ENCODE results near the gene PDLIM1. TPM values are rescaled to one million over a fixed set of nuclear protein-coding genes. Genes with fewer than 3 reads are reported as not detected.
A peak's percentile ranks its signal among the peaks of the same experiment; 100 is the strongest.

PDLIM1 gene
- total and polyA plus RNA-seq, 10 of the 15 experiments (the other 5 are each of a cell fraction or from before 2014, with no cell fraction given): 95.7 to 714 (median 309) TPM

DNA sequence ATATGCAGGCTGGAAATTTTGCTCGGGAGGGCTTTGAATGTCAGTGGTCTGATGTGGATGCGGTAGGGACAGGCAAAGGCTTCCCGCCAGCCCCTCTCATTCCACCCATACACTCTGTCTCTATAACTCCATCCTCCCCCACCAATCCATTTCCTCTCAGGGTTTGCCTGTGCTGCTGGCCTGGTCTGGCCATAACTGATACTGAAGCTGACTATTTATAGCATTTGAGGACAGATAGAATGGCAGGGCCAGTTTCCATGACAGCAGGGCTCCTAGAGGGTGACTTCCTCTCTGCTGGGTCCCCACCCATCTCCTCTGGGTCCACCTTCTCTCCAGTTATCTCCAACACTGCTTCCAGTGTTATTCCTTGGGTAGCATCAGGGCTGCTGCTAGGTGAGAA lies 6.6 kb upstream of the PDLIM1 start (continued):
- TF ChIP-seq, protein P1, sequence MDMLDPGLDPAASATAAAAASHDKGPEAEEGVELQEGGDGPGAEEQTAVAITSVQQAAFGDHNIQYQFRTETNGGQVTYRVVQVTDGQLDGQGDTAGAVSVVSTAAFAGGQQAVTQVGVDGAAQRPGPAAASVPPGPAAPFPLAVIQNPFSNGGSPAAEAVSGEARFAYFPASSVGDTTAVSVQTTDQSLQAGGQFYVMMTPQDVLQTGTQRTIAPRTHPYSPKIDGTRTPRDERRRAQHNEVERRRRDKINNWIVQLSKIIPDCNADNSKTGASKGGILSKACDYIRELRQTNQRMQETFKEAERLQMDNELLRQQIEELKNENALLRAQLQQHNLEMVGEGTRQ (IDR thresholded peaks at IDR 0.05; ENCODE audit: borderline replicate concordance, low read depth, low read length): no peak
- TF ChIP-seq IKZF2 (IDR thresholded peaks at IDR 0.05) (no peak), SMARCA5 (IDR thresholded peaks at IDR 0.05) (no peak), KLF5 (IDR thresholded peaks at IDR 0.05; ENCODE audit: partially characterized antibody) (no peak), EGR1 (IDR thresholded peaks at IDR 0.05; ENCODE audit: borderline replicate concordance in 1 of 2, low read depth in 2 of 2, low read length in 2 of 2) (no peak), PAX5 (IDR thresholded peaks at IDR 0.05; ENCODE audit: borderline replicate concordance, low read depth, low read length) (no peak), SMAD1 (IDR thresholded peaks at IDR 0.05; ENCODE audit: low read depth, partially characterized antibody) (no peak), MTA2 (IDR thresholded peaks at IDR 0.05; ENCODE audit: low read depth) (0 out of 2 replicates have a peak, but pooled peaks have one; percentile 17), GATAD2B (conservative IDR thresholded peaks at IDR 0.05; ENCODE audit: low read depth) (no peak), BMI1 (IDR thresholded peaks at IDR 0.05; ENCODE audit: borderline replicate concordance) (no peak; the same call in 1 of the 2 replicates), NFYB (IDR thresholded peaks at IDR 0.05; ENCODE audit: insufficient read depth, low read depth, low read length) (no peak), CHD1 (IDR thresholded peaks at IDR 0.05; ENCODE audit: low read depth, low read length) (no peak), MEF2A (IDR thresholded peaks at IDR 0.05; ENCODE audit: insufficient read depth, low read depth, low read length) (peak; percentile 87), SREBF1 (IDR thresholded peaks at IDR 0.05; ENCODE audit: low read length) (no peak), HCFC1 (IDR thresholded peaks at IDR 0.05; ENCODE audit: low read length) (no peak)
- TF ChIP-seq, protein P2, sequence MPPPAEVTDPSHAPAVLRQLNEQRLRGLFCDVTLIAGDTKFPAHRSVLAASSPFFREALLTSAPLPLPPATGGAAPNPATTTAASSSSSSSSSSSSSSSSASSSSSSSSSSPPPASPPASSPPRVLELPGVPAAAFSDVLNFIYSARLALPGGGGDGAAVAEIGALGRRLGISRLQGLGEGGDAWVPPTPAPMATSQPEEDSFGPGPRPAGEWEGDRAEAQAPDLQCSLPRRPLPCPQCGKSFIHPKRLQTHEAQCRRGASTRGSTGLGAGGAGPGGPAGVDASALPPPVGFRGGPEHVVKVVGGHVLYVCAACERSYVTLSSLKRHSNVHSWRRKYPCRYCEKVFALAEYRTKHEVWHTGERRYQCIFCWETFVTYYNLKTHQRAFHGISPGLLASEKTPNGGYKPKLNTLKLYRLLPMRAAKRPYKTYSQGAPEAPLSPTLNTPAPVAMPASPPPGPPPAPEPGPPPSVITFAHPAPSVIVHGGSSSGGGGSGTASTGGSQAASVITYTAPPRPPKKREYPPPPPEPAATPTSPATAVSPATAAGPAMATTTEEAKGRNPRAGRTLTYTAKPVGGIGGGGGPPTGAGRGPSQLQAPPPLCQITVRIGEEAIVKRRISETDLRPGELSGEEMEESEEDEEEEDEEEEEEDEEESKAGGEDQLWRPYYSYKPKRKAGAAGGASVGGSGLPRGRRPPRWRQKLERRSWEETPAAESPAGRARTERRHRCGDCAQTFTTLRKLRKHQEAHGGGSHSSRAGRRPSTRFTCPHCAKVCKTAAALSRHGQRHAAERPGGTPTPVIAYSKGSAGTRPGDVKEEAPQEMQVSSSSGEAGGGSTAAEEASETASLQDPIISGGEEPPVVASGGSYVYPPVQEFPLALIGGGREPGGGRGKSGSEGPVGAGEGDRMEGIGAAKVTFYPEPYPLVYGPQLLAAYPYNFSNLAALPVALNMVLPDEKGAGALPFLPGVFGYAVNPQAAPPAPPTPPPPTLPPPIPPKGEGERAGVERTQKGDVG (CRISPR knock-in tag; IDR thresholded peaks at IDR 0.05): no peak
- TF ChIP-seq, protein P3, sequence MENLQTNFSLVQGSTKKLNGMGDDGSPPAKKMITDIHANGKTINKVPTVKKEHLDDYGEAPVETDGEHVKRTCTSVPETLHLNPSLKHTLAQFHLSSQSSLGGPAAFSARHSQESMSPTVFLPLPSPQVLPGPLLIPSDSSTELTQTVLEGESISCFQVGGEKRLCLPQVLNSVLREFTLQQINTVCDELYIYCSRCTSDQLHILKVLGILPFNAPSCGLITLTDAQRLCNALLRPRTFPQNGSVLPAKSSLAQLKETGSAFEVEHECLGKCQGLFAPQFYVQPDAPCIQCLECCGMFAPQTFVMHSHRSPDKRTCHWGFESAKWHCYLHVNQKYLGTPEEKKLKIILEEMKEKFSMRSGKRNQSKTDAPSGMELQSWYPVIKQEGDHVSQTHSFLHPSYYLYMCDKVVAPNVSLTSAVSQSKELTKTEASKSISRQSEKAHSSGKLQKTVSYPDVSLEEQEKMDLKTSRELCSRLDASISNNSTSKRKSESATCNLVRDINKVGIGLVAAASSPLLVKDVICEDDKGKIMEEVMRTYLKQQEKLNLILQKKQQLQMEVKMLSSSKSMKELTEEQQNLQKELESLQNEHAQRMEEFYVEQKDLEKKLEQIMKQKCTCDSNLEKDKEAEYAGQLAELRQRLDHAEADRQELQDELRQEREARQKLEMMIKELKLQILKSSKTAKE (IDR thresholded peaks at IDR 0.05; ENCODE audit: low read depth, poor library complexity, severe bottlenecking): no peak
- TF ChIP-seq, protein P4, sequence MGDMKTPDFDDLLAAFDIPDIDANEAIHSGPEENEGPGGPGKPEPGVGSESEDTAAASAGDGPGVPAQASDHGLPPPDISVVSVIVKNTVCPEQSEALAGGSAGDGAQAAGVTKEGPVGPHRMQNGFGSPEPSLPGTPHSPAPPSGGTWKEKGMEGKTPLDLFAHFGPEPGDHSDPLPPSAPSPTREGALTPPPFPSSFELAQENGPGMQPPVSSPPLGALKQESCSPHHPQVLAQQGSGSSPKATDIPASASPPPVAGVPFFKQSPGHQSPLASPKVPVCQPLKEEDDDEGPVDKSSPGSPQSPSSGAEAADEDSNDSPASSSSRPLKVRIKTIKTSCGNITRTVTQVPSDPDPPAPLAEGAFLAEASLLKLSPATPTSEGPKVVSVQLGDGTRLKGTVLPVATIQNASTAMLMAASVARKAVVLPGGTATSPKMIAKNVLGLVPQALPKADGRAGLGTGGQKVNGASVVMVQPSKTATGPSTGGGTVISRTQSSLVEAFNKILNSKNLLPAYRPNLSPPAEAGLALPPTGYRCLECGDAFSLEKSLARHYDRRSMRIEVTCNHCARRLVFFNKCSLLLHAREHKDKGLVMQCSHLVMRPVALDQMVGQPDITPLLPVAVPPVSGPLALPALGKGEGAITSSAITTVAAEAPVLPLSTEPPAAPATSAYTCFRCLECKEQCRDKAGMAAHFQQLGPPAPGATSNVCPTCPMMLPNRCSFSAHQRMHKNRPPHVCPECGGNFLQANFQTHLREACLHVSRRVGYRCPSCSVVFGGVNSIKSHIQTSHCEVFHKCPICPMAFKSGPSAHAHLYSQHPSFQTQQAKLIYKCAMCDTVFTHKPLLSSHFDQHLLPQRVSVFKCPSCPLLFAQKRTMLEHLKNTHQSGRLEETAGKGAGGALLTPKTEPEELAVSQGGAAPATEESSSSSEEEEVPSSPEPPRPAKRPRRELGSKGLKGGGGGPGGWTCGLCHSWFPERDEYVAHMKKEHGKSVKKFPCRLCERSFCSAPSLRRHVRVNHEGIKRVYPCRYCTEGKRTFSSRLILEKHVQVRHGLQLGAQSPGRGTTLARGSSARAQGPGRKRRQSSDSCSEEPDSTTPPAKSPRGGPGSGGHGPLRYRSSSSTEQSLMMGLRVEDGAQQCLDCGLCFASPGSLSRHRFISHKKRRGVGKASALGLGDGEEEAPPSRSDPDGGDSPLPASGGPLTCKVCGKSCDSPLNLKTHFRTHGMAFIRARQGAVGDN (IDR thresholded peaks at IDR 0.05): no peak
- TF ChIP-seq, protein P5, sequence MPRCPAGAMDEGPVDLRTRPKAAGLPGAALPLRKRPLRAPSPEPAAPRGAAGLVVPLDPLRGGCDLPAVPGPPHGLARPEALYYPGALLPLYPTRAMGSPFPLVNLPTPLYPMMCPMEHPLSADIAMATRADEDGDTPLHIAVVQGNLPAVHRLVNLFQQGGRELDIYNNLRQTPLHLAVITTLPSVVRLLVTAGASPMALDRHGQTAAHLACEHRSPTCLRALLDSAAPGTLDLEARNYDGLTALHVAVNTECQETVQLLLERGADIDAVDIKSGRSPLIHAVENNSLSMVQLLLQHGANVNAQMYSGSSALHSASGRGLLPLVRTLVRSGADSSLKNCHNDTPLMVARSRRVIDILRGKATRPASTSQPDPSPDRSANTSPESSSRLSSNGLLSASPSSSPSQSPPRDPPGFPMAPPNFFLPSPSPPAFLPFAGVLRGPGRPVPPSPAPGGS (IDR thresholded peaks at IDR 0.05; ENCODE audit: borderline replicate concordance, insufficient read depth, low read depth, low read length, poor library complexity, severe bottlenecking): no peak

Data from GM12878 (cell line).